K562 (cell line): Measurements from ENCODE around the gene ADCYAP1. TPM values are rescaled to one million over a fixed set of nuclear protein-coding genes. Genes with fewer than 3 reads are reported as not detected.

Experiments used
- ATAC-seq: fragments of 200-7000 bp; cut with Tn5 transposase; 3 replicates; pipeline ENCODE4 v1.9.1; 2020; ENCODE audit warnings: moderate library complexity
- BruUV-seq: library from RNA; stranded (reverse); fragments of 400-500 nt; replicated peaks from 2 replicates; lab custom pipeline; 2021; lab: Mats Ljungman, UMichigan
- CTCF ChIA-PET: fragments of 300-600 bp; formaldehyde crosslinking; extraction: SDS; loops from one replicate; lab custom pipeline; 2021; ENCODE audit warnings: low intra/inter-chr PET ratio; lab: Yijun Ruan, JAX
- POLR2A ChIA-PET: fragments of 300-600, 350-650 bp; sonication (Branson Sonifier 250); formaldehyde crosslinking; extraction: SDS; loops from one replicate; lab custom pipeline; 2021; ENCODE audit warnings: antibody characterized with exemption, inconsistent platforms; lab: Yijun Ruan, JAX
- DNase-seq, 4 experiments: peaks; one replicate each; pipeline versions ENCODE4 v3.0.0 to v3.0.0-alpha.2; 2011 to 2018; ENCODE audit warnings: low spot score in 3 of 4, mixed read lengths in 3 of 4; ENCODE audit errors: extremely low read depth in 1 of 4
- FAIRE-seq: peaks from 2 replicates; lab custom pipeline; 2011; peaks lifted over from hg19 to GRCh38; lab: Jason Lieb, UNC
- H2AFZ ChIP-seq: 2 replicates; pipeline ENCODE4 v1.6.0; 2011; ENCODE audit warnings: low read depth, low read length, control low read depth, inconsistent platforms
- H3K27ac ChIP-seq: fragments of 200-600 bp; 3 replicates; pipeline ENCODE4 v1.8.0; 2011; ENCODE audit warnings: low read depth, mild to moderate bottlenecking, control low read depth, inconsistent platforms, low read length, moderate library complexity, mixed read lengths; ENCODE audit errors: extremely low read depth
- H3K27me3 ChIP-seq, 2 experiments: fragments of 300-600 bp in 1 of 2; 2 replicates in 1 of 2; 3 replicates in 1 of 2; pipeline versions ENCODE4 v1.6.0 to v1.8.0; 2011; ENCODE audit warnings: inconsistent platforms in 2 of 2, low read length in 2 of 2, mild to moderate bottlenecking in 1 of 2, mixed read lengths in 1 of 2, moderate library complexity in 1 of 2; ENCODE audit not compliant: control insufficient read depth in 2 of 2, insufficient read depth in 2 of 2
- H3K36me3 ChIP-seq: fragments of 300-600 bp; 3 replicates; pipeline ENCODE4 v1.8.0; 2011; ENCODE audit warnings: mild to moderate bottlenecking, low read length, inconsistent platforms; ENCODE audit not compliant: control insufficient read depth, insufficient read depth
- H3K4me1 ChIP-seq, 2 experiments: fragments of 200-600 bp in 1 of 2; replicated peaks in 1 of 2; 2 replicates in 1 of 2; 3 replicates in 1 of 2; pipeline versions ENCODE4 v1.5.1 to v1.8.0; 2011; ENCODE audit warnings: inconsistent platforms in 2 of 2, low read length in 2 of 2, mild to moderate bottlenecking in 1 of 2, mixed read lengths in 1 of 2, moderate library complexity in 1 of 2; ENCODE audit not compliant: control insufficient read depth in 2 of 2, insufficient read depth in 2 of 2
- H3K4me2 ChIP-seq: 2 replicates; pipeline ENCODE4 v1.6.1; 2011; ENCODE audit warnings: low read length, control low read depth, inconsistent platforms, mixed read lengths; ENCODE audit not compliant: insufficient read depth
- H3K4me3 ChIP-seq: fragments of 200-600 bp; sonication (generic), shearing (Covaris generic); 2 replicates; pipeline ENCODE4 v1.5.1; 2016; ENCODE audit warnings: control low read depth, inconsistent platforms
- H3K79me2 ChIP-seq: fragments of 200-600 bp; 3 replicates; pipeline ENCODE4 v1.8.0; 2011; ENCODE audit warnings: low read length, inconsistent platforms; ENCODE audit not compliant: control insufficient read depth, insufficient read depth
- H3K9ac ChIP-seq, 2 experiments: 2 replicates each; pipeline versions ENCODE4 v1.6.0 to v1.6.1; 2011; ENCODE audit warnings: low read depth in 2 of 2, low read length in 2 of 2, control low read depth in 1 of 2, inconsistent platforms in 1 of 2, mild to moderate bottlenecking in 1 of 2, mixed read lengths in 1 of 2; ENCODE audit not compliant: insufficient read depth in 1 of 2
- H3K9me1 ChIP-seq: one replicate; pipeline ENCODE4 v1.6.0; 2011; ENCODE audit warnings: inconsistent platforms, mild to moderate bottlenecking, low read length, moderate library complexity; ENCODE audit not compliant: control insufficient read depth, insufficient read depth
- H3K9me3 ChIP-seq: replicated peaks from 2 replicates; pipeline ENCODE4 v1.5.1; 2011; ENCODE audit warnings: low read depth, low read length, inconsistent platforms; ENCODE audit not compliant: control insufficient read depth, insufficient read depth
- H4K20me1 ChIP-seq: replicated peaks from 2 replicates; pipeline ENCODE4 v1.6.1; 2011; ENCODE audit warnings: low read length, inconsistent platforms, mixed read lengths; ENCODE audit not compliant: control insufficient read depth, insufficient read depth
- FIP1L1 ChIP-seq: fragments of 200-400 bp; formaldehyde crosslinking; IDR thresholded peaks from 2 replicates; pipeline ENCODE4 v1.6.1; 2018; ENCODE audit warnings: mild to moderate bottlenecking, low read depth, low read length; ENCODE audit not compliant: poor library complexity, severe bottlenecking
- MBD1 ChIP-seq: fragments of 250-450 bp; sonication (Bioruptor Pico); IDR thresholded peaks from 2 replicates; pipeline ENCODE4 v1.8.0; 2022; ENCODE audit warnings: inconsistent platforms
- NCOA2 ChIP-seq, 2 experiments: fragments of 450-650 bp; IDR thresholded peaks; 2 replicates each; pipeline ENCODE4 v1.6.1; 2018; ENCODE audit warnings: mild to moderate bottlenecking in 2 of 2, moderate library complexity in 1 of 2; ENCODE audit not compliant: partially characterized antibody in 2 of 2
- NFIC ChIP-seq: fragments of 450-650 bp; IDR thresholded peaks from 2 replicates; pipeline ENCODE4 v1.6.1; 2017; ENCODE audit warnings: mild to moderate bottlenecking, inconsistent platforms
- NR3C1 ChIP-seq: sonication (generic); formaldehyde crosslinking; IDR thresholded peaks from 2 replicates; pipeline ENCODE4 v1.8.1; 2022; ENCODE audit warnings: missing genetic modification reagents
- SMAD3 ChIP-seq: fragments of 450-650 bp; formaldehyde crosslinking; conservative IDR thresholded peaks from 2 replicates; pipeline ENCODE4 v1.4.0; 2020; ENCODE audit warnings: mild to moderate bottlenecking
- TBL1XR1 ChIP-seq, 2 experiments: IDR thresholded peaks; 2 replicates each; pipeline ENCODE4 v1.6.1; 2012; ENCODE audit warnings: improper control_type of control experiment in 2 of 2, low read length in 2 of 2, mild to moderate bottlenecking in 1 of 2
- WGBS: fragments of 100-300 bp; shearing (Covaris generic); methylation state at CpG from one replicate; pipeline ENCODE4 v1.1.6; 2016; ENCODE audit warnings: low coverage, mixed read lengths; ENCODE audit not compliant: insufficient coverage; ENCODE audit errors: missing lambda C conversion rate; 5-methylcytosine and 5-hydroxymethylcytosine counted together
- in situ Hi-C: fragments of 300-500 bp; cut with MboI; formaldehyde crosslinking; loops from 4 replicates; pipeline ENCODE4 v1.15.0; 2018; ENCODE audit warnings: inconsistent platforms, mixed read lengths
- intact Hi-C: fragments of 100-400 bp; cut with micrococcal nuclease; formaldehyde crosslinking; loops from 2 replicates; pipeline ENCODE4 v1.14.2; 2022
- polyA plus RNA-seq, 8 experiments: library from polyadenylated mRNA; depleted of rRNA in 4 of 8; stranded (reverse) in 5 of 8; unstranded in 3 of 8; fragments of >200 nt; fragmentation: Nextera tagmentation in 2 of 8; fragmentation: Illumina TruSeq in 1 of 8; extraction: Ambion mirVana in 2 of 8; extraction: Trizol in 1 of 8; gene quantifications; 2 replicates each; pipeline versions ENCODE4 v1.2.1 to v1.2.3, GENCODE V29; 2011 to 2014; ENCODE audit warnings: inconsistent platforms in 1 of 8, missing spikeins in 1 of 8
- total RNA-seq, 7 experiments: library from RNA; depleted of rRNA in 6 of 7; stranded (reverse); fragments of >200 nt in 6 of 7; fragmentation: Illumina TruSeq in 2 of 7; extraction: Trizol in 2 of 7; gene quantifications; 2 replicates each; pipeline versions ENCODE4 v1.2.1 to v1.2.3, GENCODE V29; 2011 to 2021; ENCODE audit warnings: low replicate concordance in 1 of 7

ADCYAP1 gene
- total and polyA plus RNA-seq, 9 of the 15 experiments (the other 6 are each of a cell fraction or from before 2014, with no cell fraction given), result 0.03 TPM; not detected in 8

- no peaks in the 10 kb centered on the region for H3K9me3 ChIP-seq
- H3K27me3 ChIP-seq, result peaks cover 52 to 69% of the 10 kb centered on the region in 2 experiments; a peak in 4 of 5 replicates
- CTCF ChIA-PET, result no interaction called here
- no peaks in the 10 kb centered on the region for H3K79me2 ChIP-seq
- 5% methylated on average over 26 of the region's 26 CpGs for WGBS
- intact Hi-C loops, result no loop called here
- H3K4me3 ChIP-seq, result no peak overlapping the region
- H3K9me1 ChIP-seq, result no peaks in the 10 kb centered on the region
- H3K36me3 ChIP-seq, result no peaks in the 10 kb centered on the region
- no peaks in the 10 kb centered on the region for H4K20me1 ChIP-seq
- no peak overlapping the region for H2AFZ ChIP-seq
- no peak overlapping the region for H3K4me2 ChIP-seq
- peaks cover 0 to 44% of the 10 kb centered on the region in 2 experiments; a peak in 3 of 5 replicates for H3K4me1 ChIP-seq
- no peak for TF ChIP-seq NR3C1 (CRISPR knock-in tag)
- TF ChIP-seq FIP1L1, result peak; percentile 26
- no peak for TF ChIP-seq SMAD3 (CRISPR knock-in tag)
- DNase-seq (no peak), ATAC-seq (no peak), FAIRE-seq (no peak)
- BruUV-seq, result no TSS peak
- in situ Hi-C loops, result no loop called here
- H3K27ac ChIP-seq, result no peak overlapping the region
- H3K9ac ChIP-seq, result no peak overlapping the region
- POLR2A ChIA-PET, result interaction anchor here (0.6 to 1.2 kb wide), 2 partner anchors 70 to 770 kb away, joined by 3 to 5 read pairs; no protein-coding TSS in a partner anchor
Measured at GRCh38 chr18:905948-906415, 1.3 kb downstream of the ADCYAP1 start.

- no TSS peak for BruUV-seq
- peaks cover 55 to 66% of the 10 kb centered on the region in 2 experiments; a peak in 4 of 5 replicates for H3K27me3 ChIP-seq
- CTCF ChIA-PET, result no interaction called here
Measured at GRCh38 chr18:906416-907114, 1.9 kb downstream of the ADCYAP1 start.

More at GRCh38 chr18:906416-907114, 1.9 kb downstream of the ADCYAP1 start:
- intact Hi-C loops (no loop called here), in situ Hi-C loops (no loop called here)
- DNase-seq, result no peak
- no peaks in the 10 kb centered on the region for H3K79me2 ChIP-seq
- FAIRE-seq, result no peak
- peak; percentile 75 for TF ChIP-seq NFIC
- no peak for TF ChIP-seq TBL1XR1 (IDR thresholded peaks at IDR 0.05; ENCODE audit: low read length in 2 of 2)
- TF ChIP-seq MBD1, result peak; percentile 64; the same call in 1 of the 2 replicates
- TF ChIP-seq NCOA2 (IDR thresholded peaks at IDR 0.05; ENCODE audit: partially characterized antibody in 2 of 2), result no peak
- 24% methylated on average over 47 of the region's 47 CpGs for WGBS
- no peak overlapping the region for H3K27ac ChIP-seq
- no peaks in the 10 kb centered on the region for H3K36me3 ChIP-seq
- H2AFZ ChIP-seq, result no peak overlapping the region
- H3K4me3 ChIP-seq, result no peak overlapping the region
- POLR2A ChIA-PET, result interaction anchor here (1.2 kb wide), 1 partner anchor 769 kb away, joined by 3 read pairs; no protein-coding TSS in a partner anchor
- no peak overlapping the region for H3K9ac ChIP-seq
- no peaks in the 10 kb centered on the region for H3K9me1 ChIP-seq
- no peak for ATAC-seq
- H3K4me2 ChIP-seq, result no peak overlapping the region
- peaks cover 0 to 44% of the 10 kb centered on the region in 2 experiments; a peak in 3 of 5 replicates for H3K4me1 ChIP-seq
- H3K9me3 ChIP-seq, result no peaks in the 10 kb centered on the region
- H4K20me1 ChIP-seq, result no peaks in the 10 kb centered on the region
